OCI-LY7 (cell line): ENCODE measurements around the gene SLC25A21. TPM values are rescaled to one million over a fixed set of nuclear protein-coding genes. Genes with fewer than 3 reads are reported as not detected.

Source experiments
- BruUV-seq: library from RNA; stranded (reverse); fragments of 400-500 nt; replicated peaks from 2 replicates; lab custom pipeline; 2021; lab: Mats Ljungman, UMichigan
- CTCF ChIA-PET: fragments of 300-600 bp; sonication (Branson Sonifier 250); formaldehyde crosslinking; loops from one replicate; lab custom pipeline; 2022; ENCODE audit warnings: antibody characterized with exemption; ENCODE audit not compliant: unreplicated experiment; lab: Charles Lee
- POLR2A ChIA-PET: fragments of 300-600 bp; sonication (Branson Sonifier 250); formaldehyde crosslinking; loops from one replicate; lab custom pipeline; 2022; ENCODE audit warnings: antibody characterized with exemption; lab: Charles Lee
- DNase-seq: peaks from one replicate; pipeline ENCODE4 v3.0.0-alpha.2; 2015; ENCODE audit warnings: low spot score
- H2AFZ ChIP-seq: fragments of 200-600 bp; sonication (generic), shearing (Covaris generic); 2 replicates; pipeline ENCODE4 v1.6.1; 2014; ENCODE audit warnings: mild to moderate bottlenecking, antibody characterized with exemption, low read length, moderate library complexity
- H3K27ac ChIP-seq: fragments of 200-600 bp; sonication (generic); 2 replicates; pipeline ENCODE4 v1.5.1; 2014; ENCODE audit warnings: mixed run types, low read depth, mild to moderate bottlenecking, moderate library complexity, low read length, inconsistent platforms; ENCODE audit not compliant: poor library complexity, severe bottlenecking
- H3K36me3 ChIP-seq: fragments of 200-600 bp; sonication (generic); 2 replicates; pipeline ENCODE4 v1.6.1; 2014; ENCODE audit warnings: mild to moderate bottlenecking, antibody characterized with exemption, low read length, moderate library complexity, mixed read lengths; ENCODE audit not compliant: insufficient read depth
- H3K4me1 ChIP-seq: fragments of 200-600 bp; sonication (generic); 2 replicates; pipeline ENCODE4 v1.5.1; 2014; ENCODE audit warnings: mild to moderate bottlenecking, low read length; ENCODE audit not compliant: insufficient read depth, poor library complexity, severe bottlenecking
- H3K4me2 ChIP-seq: fragments of 200-600 bp; sonication (generic); 2 replicates; pipeline ENCODE4 v1.6.1; 2014; ENCODE audit warnings: mild to moderate bottlenecking, low read length
- H3K4me3 ChIP-seq: fragments of 200-600 bp; sonication (generic); 2 replicates; pipeline ENCODE4 v1.5.1; 2014; ENCODE audit warnings: mild to moderate bottlenecking, low read depth, low read length; ENCODE audit not compliant: poor library complexity, severe bottlenecking
- H3K79me2 ChIP-seq: fragments of 200-600 bp; sonication (generic); 2 replicates; pipeline ENCODE4 v1.6.1; 2016; ENCODE audit warnings: low read depth, mild to moderate bottlenecking, low read length, moderate library complexity, mixed read lengths; ENCODE audit not compliant: insufficient read depth
- H3K9me2 ChIP-seq: fragments of 200-600 bp; sonication (generic); 2 replicates; pipeline ENCODE4 v1.6.1; 2016; ENCODE audit warnings: mild to moderate bottlenecking, low read length, mixed read lengths; ENCODE audit not compliant: insufficient read depth
- H3K9me3 ChIP-seq: fragments of 200-600 bp; sonication (generic); 2 replicates; pipeline ENCODE4 v1.6.1; 2014; ENCODE audit warnings: mild to moderate bottlenecking, mixed run types, low read length, mixed read lengths
- H4K20me1 ChIP-seq: fragments of 200-600 bp; sonication (generic); 2 replicates; pipeline ENCODE4 v1.6.1; 2014; ENCODE audit warnings: mild to moderate bottlenecking, antibody characterized with exemption, low read length, moderate library complexity, mixed read lengths; ENCODE audit not compliant: insufficient read depth
- CTCF ChIP-seq: fragments of 200-600 bp; sonication (generic); conservative IDR thresholded peaks from 2 replicates; pipeline ENCODE4 v1.5.1; 2014; ENCODE audit warnings: mild to moderate bottlenecking, antibody characterized with exemption, low read length, moderate library complexity, mixed read lengths
- EZH2phosphoT487 ChIP-seq: fragments of 200-600 bp; sonication (generic); IDR thresholded peaks from 2 replicates; pipeline ENCODE4 v1.6.1; 2018; ENCODE audit warnings: low read depth, borderline replicate concordance, mild to moderate bottlenecking, mixed run types, antibody characterized with exemption, low read length, moderate library complexity, mixed read lengths
- intact Hi-C: fragments of 100-400 bp; cut with micrococcal nuclease; formaldehyde crosslinking; loops from one replicate; pipeline ENCODE4 v1.10.0; 2022; ENCODE audit not compliant: unreplicated experiment
- total RNA-seq, 2 experiments: library from RNA; depleted of rRNA in 1 of 2; stranded (reverse); fragments of >200 nt in 1 of 2; shearing (Covaris generic) in 1 of 2; gene quantifications; 2 replicates each; pipeline ENCODE4 v1.2.3, GENCODE V29; 2014 to 2022

The SLC25A21 gene
- total RNA-seq, 2 experiments from 2014 or later = not detected

- Histone ChIP-seq H3K9me3 (no peaks in the 10 kb centered on the region), H3K4me1 (no peaks in the 10 kb centered on the region), H4K20me1 (no peaks in the 10 kb centered on the region), H2AFZ (no peak overlapping the region), H3K4me3 (no peak overlapping the region), H3K79me2 (no peaks in the 10 kb centered on the region), H3K9me2 (no peaks in the 10 kb centered on the region), H3K36me3 (no peaks in the 10 kb centered on the region), H3K27ac (no peak overlapping the region), H3K4me2 (no peak overlapping the region)
- ChIA-PET CTCF (no interaction called here), POLR2A (no interaction called here)
- no TSS peak for BruUV-seq
- DNase-seq = no peak
- intact Hi-C loops = no loop called here
- TF ChIP-seq CTCF (no peak), EZH2phosphoT487 (no peak)
These were observed 192.5 kb downstream of the SLC25A21 start for GRCh38 chr14:36979863-36980262.

- intact Hi-C loops = no loop called here
- POLR2A ChIA-PET = no interaction called here
- Histone ChIP-seq H3K4me1 (no peaks in the 10 kb centered on the region), H2AFZ (no peak overlapping the region), H3K36me3 (no peaks in the 10 kb centered on the region), H3K4me3 (no peak overlapping the region), H3K27ac (no peak overlapping the region), H4K20me1 (no peaks in the 10 kb centered on the region), H3K4me2 (no peak overlapping the region), H3K9me2 (no peaks in the 10 kb centered on the region), H3K9me3 (no peaks in the 10 kb centered on the region), H3K79me2 (no peaks in the 10 kb centered on the region)
- CTCF ChIA-PET = no interaction called here
- no TSS peak for BruUV-seq
- TF ChIP-seq CTCF (no peak), EZH2phosphoT487 (no peak)
- no peak for DNase-seq
These were observed 195.8 kb downstream of the SLC25A21 start for GRCh38 chr14:36976571-36977023.

GRCh38 chr14:36975834-36976233, 196.6 kb downstream of the SLC25A21 start:
- H3K27ac ChIP-seq = no peak overlapping the region
- H4K20me1 ChIP-seq = no peaks in the 10 kb centered on the region
- intact Hi-C loops = no loop called here
- BruUV-seq = no TSS peak
- H3K4me3 ChIP-seq = no peak overlapping the region
- CTCF ChIA-PET = no interaction called here
- H3K79me2 ChIP-seq = no peaks in the 10 kb centered on the region
- no peaks in the 10 kb centered on the region for H3K4me1 ChIP-seq
- H3K9me3 ChIP-seq = no peaks in the 10 kb centered on the region
- DNase-seq = no peak
- H3K36me3 ChIP-seq = no peaks in the 10 kb centered on the region
- H3K9me2 ChIP-seq = no peaks in the 10 kb centered on the region
- TF ChIP-seq CTCF (no peak), EZH2phosphoT487 (no peak)
- POLR2A ChIA-PET = no interaction called here
- H3K4me2 ChIP-seq = no peak overlapping the region
- H2AFZ ChIP-seq = no peak overlapping the region
